Common myeloid progenitor, CD34-positive (primary cell): Measurements from ENCODE around the gene GPR162.
A peak's percentile ranks its signal among the peaks of the same experiment; 100 is the strongest.

ENCODE experiments used
- CTCF ChIA-PET: fragments of 350-600 bp; sonication (Branson Sonifier 250); formaldehyde crosslinking; loops from one replicate; lab custom pipeline; 2021; ENCODE audit warnings: antibody characterized with exemption; lab: Charles Lee
- POLR2A ChIA-PET: fragments of 350-600 bp; sonication (Branson Sonifier 250); formaldehyde crosslinking; loops from one replicate; lab custom pipeline; 2021; ENCODE audit warnings: antibody characterized with exemption; lab: Charles Lee
- DNase-seq, 3 donors: peaks; one replicate each; pipeline versions ENCODE4 v3.0.0 to v3.0.0-alpha.2; 2013
- H3K27ac ChIP-seq, 2 experiments: 1 replicate in 1 of 2; 2 replicates in 1 of 2; pipeline ENCODE4 v1.7.0; 2013; ENCODE audit warnings: inconsistent platforms in 2 of 2, low read length in 2 of 2, mild to moderate bottlenecking in 2 of 2, low read depth in 1 of 2, moderate library complexity in 1 of 2; ENCODE audit not compliant: severe bottlenecking in 2 of 2, insufficient read depth in 1 of 2, poor library complexity in 1 of 2
- H3K27me3 ChIP-seq, 5 experiments: replicated peaks in 2 of 5; 1 replicate in 3 of 5; 2 replicates in 2 of 5; pipeline versions ENCODE4 v1.6.1 to v1.7.0; 2013; ENCODE audit warnings: low read length in 4 of 5, mild to moderate bottlenecking in 2 of 5, moderate library complexity in 2 of 5, inconsistent platforms in 1 of 5; ENCODE audit not compliant: insufficient read depth in 5 of 5, control insufficient read depth in 4 of 5
- H3K36me3 ChIP-seq, 4 experiments: 1 replicate in 2 of 4; 2 replicates in 2 of 4; pipeline versions ENCODE4 v1.6.1 to v1.7.0; 2013; ENCODE audit warnings: low read length in 3 of 4, control low read depth in 1 of 4, mild to moderate bottlenecking in 1 of 4; ENCODE audit not compliant: control insufficient read depth in 4 of 4, insufficient read depth in 4 of 4
- H3K4me1 ChIP-seq, 4 experiments: 1 replicate in 3 of 4; 2 replicates in 1 of 4; pipeline versions ENCODE4 v1.6.1 to v1.7.1; 2013; ENCODE audit warnings: low read length in 3 of 4, mild to moderate bottlenecking in 3 of 4, control low read depth in 1 of 4, inconsistent platforms in 1 of 4, moderate library complexity in 1 of 4; ENCODE audit not compliant: control insufficient read depth in 4 of 4, insufficient read depth in 4 of 4; ENCODE audit errors: control extremely low read depth in 1 of 4
- H3K4me3 ChIP-seq, 7 experiments: 1 replicate in 4 of 7; 2 replicates in 3 of 7; pipeline versions ENCODE4 v1.5.1 to v1.7.0; 2013; ENCODE audit warnings: mild to moderate bottlenecking in 7 of 7, low read length in 6 of 7, moderate library complexity in 6 of 7, inconsistent platforms in 2 of 7, low read depth in 2 of 7, control low read depth in 1 of 7; ENCODE audit not compliant: insufficient read depth in 4 of 7, control insufficient read depth in 1 of 7; ENCODE audit errors: extremely low read depth in 1 of 7
- H3K9me3 ChIP-seq, 5 experiments: 1 replicate in 4 of 5; 2 replicates in 1 of 5; pipeline versions ENCODE4 v1.6.1 to v1.7.1; 2013; ENCODE audit warnings: low read length in 4 of 5, mild to moderate bottlenecking in 2 of 5, inconsistent platforms in 1 of 5, low read depth in 1 of 5, moderate library complexity in 1 of 5; ENCODE audit not compliant: control insufficient read depth in 4 of 5, insufficient read depth in 2 of 5; ENCODE audit errors: control extremely low read depth in 1 of 5
- WGBS: methylation state at CpG from one replicate; pipeline ENCODE4 v1.1.5; 2013; ENCODE audit not compliant: insufficient coverage; 5-methylcytosine and 5-hydroxymethylcytosine counted together

GPR162 gene

DNA sequence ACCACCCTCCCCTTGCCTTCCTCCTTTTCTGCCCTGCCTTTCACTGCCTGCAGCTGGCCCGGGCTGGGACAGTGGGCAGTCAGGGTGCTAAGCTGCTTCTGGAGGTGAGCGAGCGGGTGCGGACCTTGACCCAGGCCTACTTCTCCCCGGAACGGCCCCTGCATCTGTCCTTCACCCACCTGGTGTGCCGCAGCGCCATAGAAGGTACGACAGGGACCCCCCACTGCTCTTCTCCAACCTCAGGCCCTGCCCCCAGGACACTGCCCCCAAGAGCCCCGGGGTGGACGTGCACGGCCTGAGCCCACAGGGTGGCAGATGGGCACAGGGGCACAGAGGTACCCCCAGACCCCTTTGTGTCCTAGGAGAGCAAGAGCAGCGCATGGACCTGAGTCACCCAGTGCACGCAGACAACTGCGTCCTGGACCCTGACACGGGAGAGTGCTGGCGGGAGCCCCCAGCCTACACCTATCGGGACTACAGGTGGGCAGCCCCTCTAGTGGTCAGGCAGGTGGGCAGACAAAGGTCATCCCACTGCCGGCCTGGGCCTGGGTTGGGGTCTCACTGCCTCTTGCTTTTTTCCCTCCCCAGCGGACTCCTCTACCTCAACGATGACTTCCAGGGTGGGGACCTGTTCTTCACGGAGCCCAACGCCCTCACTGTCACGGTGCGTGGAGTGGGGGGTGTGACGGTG, 15.9 kb downstream of the GPR162 start:
- POLR2A ChIA-PET = no interaction called here
- H3K9me3 ChIP-seq = no peaks in the 10 kb centered on the region
- CTCF ChIA-PET = interaction anchor here (1.3 to 4.8 kb wide), 7 partner anchors 10 to 85 kb away, joined by 4 to 39 read pairs (median 7); partner anchors contain the start of genes CDCA3, MLF2 and USP5
- no peak for DNase-seq
- peaks cover 0 to 2% (median 0%) of the 10 kb centered on the region in 4 experiments for H3K4me1 ChIP-seq
- peaks cover 2 to 51% (median 6%) of the 10 kb centered on the region in 4 experiments for H3K36me3 ChIP-seq
- H3K27me3 ChIP-seq = no peaks in the 10 kb centered on the region
- H3K4me3 ChIP-seq = no peak overlapping the region
- 99% methylated on average over 22 of the region's 26 CpGs for WGBS
- H3K27ac ChIP-seq = no peak overlapping the region

DNA sequence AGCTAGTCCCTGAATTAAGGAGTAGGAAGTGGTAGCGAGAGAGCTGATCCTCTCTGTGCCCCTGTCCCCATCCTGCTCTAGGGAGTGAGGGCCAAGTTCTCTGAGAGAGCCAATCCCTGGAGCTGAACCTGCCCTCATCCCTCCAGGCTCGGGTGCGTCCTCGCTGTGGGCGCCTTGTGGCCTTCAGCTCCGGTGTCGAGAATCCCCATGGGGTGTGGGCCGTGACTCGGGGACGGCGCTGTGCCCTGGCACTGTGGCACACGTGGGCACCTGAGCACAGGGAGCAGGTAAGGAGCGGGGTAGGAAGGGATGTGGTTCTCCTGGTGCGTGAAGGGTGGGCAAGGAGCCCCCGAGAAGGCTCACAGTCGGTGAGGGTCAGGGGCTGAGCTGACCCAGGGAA, 17.2 kb downstream of the GPR162 start:
- ChIA-PET POLR2A (no interaction called here), CTCF (interaction anchor here (1.5 to 3.4 kb wide), 4 partner anchors 8 to 85 kb away, joined by 4 to 12 read pairs (median 6); partner anchors contain the start of gene MLF2)
- Histone ChIP-seq H3K36me3 (peaks cover 2 to 52% (median 8%) of the 10 kb centered on the region in 4 experiments), H3K27ac (no peak overlapping the region), H3K9me3 (no peaks in the 10 kb centered on the region), H3K4me3 (no peak overlapping the region), H3K27me3 (no peaks in the 10 kb centered on the region), H3K4me1 (peaks cover 0 to 2% (median 0%) of the 10 kb centered on the region in 4 experiments)
- DNase-seq = no peak
- 98% methylated on average over 13 of the region's 16 CpGs for WGBS

DNA sequence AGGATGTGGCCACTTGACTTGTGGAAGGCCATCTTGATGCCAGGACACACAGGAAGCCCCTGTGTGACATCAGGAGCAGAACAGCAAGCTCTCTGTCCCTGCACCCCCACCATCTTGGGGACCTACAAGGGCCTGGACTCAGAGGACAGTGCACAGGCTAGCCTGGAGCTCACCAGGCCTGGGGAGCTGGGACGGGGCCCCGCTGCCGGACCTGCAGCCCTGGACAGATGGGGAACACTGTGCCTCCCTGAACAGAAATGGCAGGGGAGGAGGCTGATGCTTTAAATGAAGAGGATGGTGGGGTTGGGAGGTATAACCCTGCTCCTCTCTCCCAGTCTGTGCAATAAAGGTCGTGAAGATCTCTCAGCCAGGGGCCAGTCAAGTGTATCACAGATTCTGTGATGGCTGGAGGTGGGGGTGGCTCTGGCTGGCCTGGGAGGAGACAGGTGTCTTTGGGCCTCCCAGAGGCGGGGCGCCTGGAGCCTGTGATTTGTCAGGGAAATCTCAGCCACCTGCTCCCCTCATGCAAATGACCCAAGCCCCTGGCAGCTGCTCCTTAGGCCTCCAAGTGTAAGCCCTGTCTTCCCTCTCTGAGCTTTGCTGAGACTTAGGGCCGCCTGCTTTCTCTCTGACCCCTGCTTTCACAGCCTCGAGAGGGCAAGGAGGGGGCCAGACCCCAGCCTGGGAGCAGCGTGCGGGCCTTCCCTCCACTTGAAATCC, 18.0 kb downstream of the GPR162 start:
- CTCF ChIA-PET = interaction anchor here (1.1 to 3.4 kb wide), 5 partner anchors 9 to 216 kb away, joined by 3 to 12 read pairs (median 6); partner anchors contain the start of gene MLF2
- no peak for DNase-seq
- H3K9me3 ChIP-seq = no peaks in the 10 kb centered on the region
- peaks cover 0 to 2% (median 0%) of the 10 kb centered on the region in 4 experiments for H3K4me1 ChIP-seq
- WGBS = 93% methylated on average over 8 of the region's 10 CpGs
- no peak overlapping the region for H3K4me3 ChIP-seq
- POLR2A ChIA-PET = no interaction called here
- peaks cover 2 to 50% (median 8%) of the 10 kb centered on the region in 4 experiments for H3K36me3 ChIP-seq
- no peak overlapping the region for H3K27ac ChIP-seq
- no peaks in the 10 kb centered on the region for H3K27me3 ChIP-seq

DNA sequence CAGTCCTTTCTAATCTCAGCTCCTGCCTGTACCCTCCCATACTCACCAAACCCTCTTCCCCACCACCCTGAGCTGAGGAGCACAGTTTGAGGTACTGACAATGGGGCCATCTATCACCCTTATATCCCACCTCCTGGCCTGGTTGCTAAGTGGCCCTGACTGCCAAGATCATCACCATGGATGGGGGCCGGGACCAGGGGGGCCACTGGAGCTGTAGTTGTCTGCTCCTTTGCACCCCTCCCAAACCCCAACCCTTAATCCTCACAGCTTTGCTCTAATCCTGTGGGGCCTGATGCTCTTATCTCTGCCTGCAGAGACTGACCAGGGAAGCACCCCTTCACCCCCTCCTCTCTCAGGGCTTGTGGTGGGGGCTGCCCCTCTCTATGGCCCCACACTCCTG, 18.7 kb downstream of the GPR162 start:
- no peaks in the 10 kb centered on the region for H3K9me3 ChIP-seq
- POLR2A ChIA-PET = no interaction called here
- H3K36me3 ChIP-seq = peaks cover 4 to 57% (median 10%) of the 10 kb centered on the region in 4 experiments
- H3K4me3 ChIP-seq = no peak overlapping the region
- peaks cover 0 to 2% (median 0%) of the 10 kb centered on the region in 4 experiments for H3K4me1 ChIP-seq
- peak in 2 of 3 donors; percentile 25 to 50 for DNase-seq
- WGBS = 100% methylated on average over 1 of the region's 1 CpG
- CTCF ChIA-PET = interaction anchor here (1.1 to 2.3 kb wide), 4 partner anchors 10 to 216 kb away, joined by 3 to 6 read pairs (median 4); no protein-coding TSS in a partner anchor
- no peak overlapping the region for H3K27ac ChIP-seq
- H3K27me3 ChIP-seq = no peaks in the 10 kb centered on the region

DNA sequence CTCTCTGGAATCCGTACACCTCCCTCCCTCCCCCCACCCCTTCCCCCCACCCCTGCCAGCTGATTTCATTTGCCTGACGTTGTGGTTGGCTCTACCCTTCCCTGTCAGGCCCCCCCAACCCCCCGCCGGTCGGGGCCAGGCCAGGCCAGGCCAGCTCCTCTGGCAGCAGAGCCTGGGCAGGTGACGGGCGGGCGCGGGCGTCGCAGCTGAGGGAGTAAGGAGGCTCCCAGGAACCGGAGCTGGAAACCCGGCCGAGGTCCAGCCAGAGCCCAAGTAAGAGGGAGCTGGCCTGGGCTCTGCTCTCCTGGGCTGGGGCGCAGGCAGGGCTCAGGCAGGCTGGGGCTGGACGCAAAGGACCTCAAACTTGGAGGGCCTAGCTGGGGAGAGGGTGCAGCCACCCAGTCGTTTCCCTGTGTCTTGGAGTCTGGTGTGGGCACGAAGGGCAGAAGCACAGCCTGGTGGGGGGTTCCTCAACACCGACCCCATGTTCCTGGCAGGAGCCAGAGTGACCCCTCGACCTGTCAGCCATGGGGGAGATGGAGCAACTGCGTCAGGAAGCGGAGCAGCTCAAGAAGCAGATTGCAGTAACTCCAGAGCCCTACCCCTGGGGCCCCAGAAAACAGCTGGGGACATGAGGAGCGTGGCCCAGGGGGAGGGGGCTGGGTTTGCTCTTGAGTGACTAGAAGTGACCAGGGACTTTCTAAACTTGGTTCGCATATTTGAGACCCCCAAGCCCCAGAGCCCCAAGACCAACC, 19.3 kb downstream of the GPR162 start, which contains the start of gene GNB3:
Gene GNB3, plus strand, starts transcription at position 165 of the 755 bp plus-strand sequence. Its CDS starts 363 bp downstream, at position 528.
- POLR2A ChIA-PET = no interaction called here
- Histone ChIP-seq H3K4me3 (no peak within 1 kb of the TSS), H3K27ac (no peak within 1 kb of the TSS), H3K36me3 (peaks cover 4 to 63% (median 14%) of the 10 kb centered on the region in 4 experiments), H3K27me3 (no peaks in the 10 kb centered on the region), H3K9me3 (no peaks in the 10 kb centered on the region), H3K4me1 (no peaks in the 10 kb centered on the region)
- CTCF ChIA-PET = interaction anchor here (0.7 to 2.3 kb wide), 5 partner anchors 10 to 217 kb away, joined by 3 to 6 read pairs (median 3); no protein-coding TSS in a partner anchor
- WGBS = 95% methylated on average over 17 of the region's 24 CpGs
- DNase-seq = no peak

GRCh38 chr12:6842075-6842474, 20.5 kb downstream of the GPR162 start:
- ChIA-PET CTCF (interaction anchor here (0.6 to 3.8 kb wide), 4 partner anchors 8 to 19 kb away, joined by 3 to 38 read pairs (median 6); no protein-coding TSS in a partner anchor), POLR2A (no interaction called here)
- WGBS = 100% methylated on average over 4 of the region's 4 CpGs
- no peak overlapping the region for H3K27ac ChIP-seq
- peaks cover 0 to 4% (median 0%) of the 10 kb centered on the region in 4 experiments for H3K4me1 ChIP-seq
- no peak for DNase-seq
- peaks cover 3 to 67% (median 22%) of the 10 kb centered on the region in 4 experiments for H3K36me3 ChIP-seq
- no peaks in the 10 kb centered on the region for H3K27me3 ChIP-seq
- H3K4me3 ChIP-seq = no peak overlapping the region
- H3K9me3 ChIP-seq = no peaks in the 10 kb centered on the region
